ENCODE data around the gene ELL. TPM values are rescaled to one million over a fixed set of nuclear protein-coding genes. Genes with fewer than 3 reads are reported as not detected.
A peak's percentile ranks its signal among the peaks of the same experiment; 100 is the strongest.

The ELL gene
- total RNA-seq, 4 donors from 2014 or later = 21.8 to 30.8 (median 27.3) TPM

- H3K27ac ChIP-seq = peak overlapping the region; percentile 94 to 99 (median 98)
- peak overlapping the region in 1 of 4 donors; percentile 5 for H3K4me3 ChIP-seq
- peak; percentile 0 for ATAC-seq
- peak in 1 of 2 donors; percentile 49 for DNase-seq
- in situ Hi-C loops (cut with MboI; ENCODE audit: low sequenced_read_pairs in 4 of 4) = no loop called here
- TF ChIP-seq CTCF (IDR thresholded peaks at IDR 0.05 in 4 of 5, conservative IDR thresholded peaks at IDR 0.05 in 1 of 5) = no peak
- no peak for TF ChIP-seq POLR2A (IDR thresholded peaks at IDR 0.05)
- intact Hi-C loops (cut with DNase I; ENCODE audit: low total_unique reads) = loop anchor here (1.0 to 2.0 kb wide), 2 partner anchors 13 to 34 kb away; no protein-coding TSS in a partner anchor
- H3K4me1 ChIP-seq = peaks cover 98% of the 10 kb centered on the region in 2 donors
- H3K9me3 ChIP-seq = no peaks in the 10 kb centered on the region
- H3K27me3 ChIP-seq = no peaks in the 10 kb centered on the region
- no peaks in the 10 kb centered on the region for H3K36me3 ChIP-seq
Observed at GRCh38 chr19:18502246-18502637, 19.6 kb downstream of the ELL start.

DNA sequence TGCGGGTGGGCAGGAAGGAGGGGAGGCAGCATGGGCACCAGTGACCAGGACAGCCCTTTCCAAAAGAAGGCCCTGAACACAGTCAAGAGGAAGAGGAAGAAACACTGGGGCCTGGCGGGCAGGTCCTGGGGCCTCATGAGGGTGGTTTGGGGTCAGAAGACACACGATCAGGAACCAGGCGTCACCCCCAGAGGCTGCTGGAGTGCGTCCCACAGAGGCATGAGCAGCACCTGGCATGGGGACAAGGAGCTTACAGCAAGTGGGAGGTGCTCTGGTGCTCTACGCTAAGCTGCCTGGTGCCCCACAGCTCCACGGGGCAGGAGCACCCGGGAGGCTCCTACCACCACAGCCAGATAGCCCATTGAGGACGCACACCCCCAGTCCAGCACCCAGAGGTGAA is 20.0 kb downstream of the ELL start:
- Histone ChIP-seq H3K27ac (peak overlapping the region; percentile 94 to 99 (median 98)), H3K9me3 (no peaks in the 10 kb centered on the region), H3K4me1 (peaks cover 98% of the 10 kb centered on the region in 2 donors), H3K4me3 (peak overlapping the region in 1 of 4 donors; percentile 5), H3K27me3 (no peaks in the 10 kb centered on the region), H3K36me3 (no peaks in the 10 kb centered on the region)
- DNase-seq (peak in 1 of 2 donors; percentile 79), ATAC-seq (peak; percentile 7 to 20)
- intact Hi-C loops (cut with DNase I; ENCODE audit: low total_unique reads) (loop anchor here (1.0 to 2.0 kb wide), 2 partner anchors 13 to 34 kb away; no protein-coding TSS in a partner anchor), in situ Hi-C loops (cut with MboI; ENCODE audit: low sequenced_read_pairs in 4 of 4) (no loop called here)
- TF ChIP-seq POLR2A (IDR thresholded peaks at IDR 0.05) (peak in 1 of 2 donors; percentile 41), CTCF (IDR thresholded peaks at IDR 0.05 in 4 of 5, conservative IDR thresholded peaks at IDR 0.05 in 1 of 5) (no peak)

GRCh38 chr19:18501351-18501750 is 20.5 kb downstream of the ELL start:
- ATAC-seq = no peak
- H3K36me3 ChIP-seq = no peaks in the 10 kb centered on the region
- H3K4me1 ChIP-seq = peaks cover 98% of the 10 kb centered on the region in 2 donors
- intact Hi-C loops (cut with DNase I; ENCODE audit: low total_unique reads) = no loop called here
- in situ Hi-C loops (cut with MboI; ENCODE audit: low sequenced_read_pairs in 4 of 4) = no loop called here
- no peak for TF ChIP-seq POLR2A (IDR thresholded peaks at IDR 0.05)
- no peak for TF ChIP-seq CTCF (IDR thresholded peaks at IDR 0.05 in 4 of 5, conservative IDR thresholded peaks at IDR 0.05 in 1 of 5)
- no peak for DNase-seq
- H3K27ac ChIP-seq = peak overlapping the region; percentile 94 to 99 (median 98)
- H3K4me3 ChIP-seq = no peak overlapping the region
- no peaks in the 10 kb centered on the region for H3K9me3 ChIP-seq
- H3K27me3 ChIP-seq = no peaks in the 10 kb centered on the region

GRCh38 chr19:18500799-18501198 is 21.1 kb downstream of the ELL start:
- no peak for TF ChIP-seq CTCF (IDR thresholded peaks at IDR 0.05 in 4 of 5, conservative IDR thresholded peaks at IDR 0.05 in 1 of 5)
- no peak for TF ChIP-seq POLR2A (IDR thresholded peaks at IDR 0.05)
- Histone ChIP-seq H3K36me3 (no peaks in the 10 kb centered on the region), H3K27ac (peak overlapping the region; percentile 94 to 99 (median 98)), H3K4me3 (no peak overlapping the region), H3K4me1 (peaks cover 98% of the 10 kb centered on the region in 2 donors), H3K9me3 (no peaks in the 10 kb centered on the region), H3K27me3 (no peaks in the 10 kb centered on the region)
- intact Hi-C loops (cut with DNase I; ENCODE audit: low total_unique reads) (no loop called here), in situ Hi-C loops (cut with MboI; ENCODE audit: low sequenced_read_pairs in 4 of 4) (no loop called here)
- ATAC-seq (no peak), DNase-seq (peak in 1 of 2 donors; percentile 57)

DNA sequence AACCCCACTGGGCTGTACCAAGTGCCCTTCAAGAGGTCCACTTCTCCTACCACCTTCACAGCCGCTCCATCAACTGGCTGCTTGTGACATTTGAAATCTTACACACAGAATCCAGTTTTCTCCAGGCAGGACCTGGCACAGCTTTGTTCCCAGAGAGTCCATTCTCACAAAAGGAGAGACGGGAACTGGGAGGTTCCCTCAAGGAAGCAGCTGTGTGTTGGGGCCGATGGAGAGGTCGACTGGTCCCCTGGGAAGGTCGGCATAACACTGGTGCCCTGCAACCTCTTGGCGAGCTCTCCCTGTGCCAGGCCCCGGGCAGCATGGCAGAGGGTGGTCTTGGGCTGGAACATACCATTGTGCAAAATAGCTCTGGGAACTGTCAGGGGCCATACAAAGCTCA is 21.5 kb downstream of the ELL start:
- no peak for TF ChIP-seq CTCF (IDR thresholded peaks at IDR 0.05 in 4 of 5, conservative IDR thresholded peaks at IDR 0.05 in 1 of 5)
- no peak for TF ChIP-seq POLR2A (IDR thresholded peaks at IDR 0.05)
- H3K9me3 ChIP-seq = no peaks in the 10 kb centered on the region
- no peak overlapping the region for H3K4me3 ChIP-seq
- H3K27ac ChIP-seq = peak overlapping the region; percentile 94 to 99 (median 98)
- no peaks in the 10 kb centered on the region for H3K36me3 ChIP-seq
- H3K27me3 ChIP-seq = no peaks in the 10 kb centered on the region
- DNase-seq (no peak), ATAC-seq (no peak)
- peaks cover 98% of the 10 kb centered on the region in 2 donors for H3K4me1 ChIP-seq
- in situ Hi-C loops (cut with MboI; ENCODE audit: low sequenced_read_pairs in 4 of 4) = no loop called here
- intact Hi-C loops (cut with DNase I; ENCODE audit: low total_unique reads) = no loop called here
